HepG2 (cell line): ENCODE data around the gene CHAF1B. TPM values are rescaled to one million over a fixed set of nuclear protein-coding genes. Genes with fewer than 3 reads are reported as not detected.

Source experiments
- ATAC-seq: fragments of 200-7000 bp; cut with Tn5 transposase; 3 replicates; pipeline ENCODE4 v1.9.1; 2020; ENCODE audit warnings: mild to moderate bottlenecking, moderate library complexity
- BruUV-seq: library from RNA; stranded (reverse); fragments of 400-500 nt; replicated peaks from 2 replicates; lab custom pipeline; 2021; lab: Mats Ljungman, UMichigan
- CTCF ChIA-PET: fragments of 300-600 bp; formaldehyde crosslinking; extraction: SDS; loops from one replicate; lab custom pipeline; 2021; ENCODE audit warnings: low total read pairs, inconsistent platforms, low intra/inter-chr PET ratio; lab: Yijun Ruan, JAX
- POLR2A ChIA-PET: fragments of 350-600 bp; sonication (Branson Sonifier 250); formaldehyde crosslinking; loops from one replicate; lab custom pipeline; 2020; ENCODE audit warnings: antibody characterized with exemption, inconsistent platforms; lab: Yijun Ruan, JAX
- DNase-seq: peaks from one replicate; pipeline ENCODE4 v3.0.0-alpha.2; 2015; ENCODE audit warnings: low spot score
- FAIRE-seq: peaks from 3 replicates; lab custom pipeline; 2011; peaks lifted over from hg19 to GRCh38; lab: Jason Lieb, UNC
- H2AFZ ChIP-seq: one replicate; pipeline ENCODE4 v1.6.1; 2011; ENCODE audit warnings: low read length, inconsistent platforms
- H3K27ac ChIP-seq: fragments of 300-600 bp; 3 replicates; pipeline ENCODE4 v1.8.0; 2011; ENCODE audit warnings: mixed run types, mild to moderate bottlenecking, mixed read lengths, low read length, inconsistent platforms; ENCODE audit not compliant: insufficient read depth; ENCODE audit errors: extremely low read length
- H3K27me3 ChIP-seq, 2 experiments: fragments of 200-600 bp in 1 of 2; 2 replicates in 1 of 2; 3 replicates in 1 of 2; pipeline versions ENCODE4 v1.6.0 to v1.8.0; 2011; ENCODE audit warnings: low read length in 2 of 2, mild to moderate bottlenecking in 2 of 2, moderate library complexity in 2 of 2, inconsistent platforms in 1 of 2; ENCODE audit not compliant: insufficient read depth in 2 of 2, control insufficient read depth in 1 of 2
- H3K36me3 ChIP-seq, 2 experiments: fragments of 200-600 bp in 1 of 2; replicated peaks in 1 of 2; 2 replicates in 1 of 2; 3 replicates in 1 of 2; pipeline versions ENCODE4 v1.5.1 to v1.8.0; 2011; ENCODE audit warnings: low read length in 2 of 2, inconsistent platforms in 1 of 2; ENCODE audit not compliant: insufficient read depth in 2 of 2, control insufficient read depth in 1 of 2
- H3K4me1 ChIP-seq: 2 replicates; pipeline ENCODE4 v1.5.1; 2012; ENCODE audit warnings: low read length, inconsistent platforms; ENCODE audit not compliant: insufficient read depth
- H3K4me2 ChIP-seq: 2 replicates; pipeline ENCODE4 v1.6.0; 2011; ENCODE audit warnings: low read depth, low read length, inconsistent platforms
- H3K4me3 ChIP-seq, 3 experiments: fragments of 200-600 bp in 1 of 3; sonication (generic), shearing (Covaris generic) in 1 of 3; replicated peaks in 1 of 3; 2 replicates each; pipeline ENCODE4 v1.5.1; 2011 to 2016; ENCODE audit warnings: low read length in 3 of 3, inconsistent platforms in 2 of 3, low read depth in 2 of 3, mild to moderate bottlenecking in 2 of 3, control low read depth in 1 of 3, mixed read lengths in 1 of 3; ENCODE audit not compliant: insufficient read depth in 1 of 3
- H3K79me2 ChIP-seq: one replicate; pipeline ENCODE4 v1.6.1; 2011; ENCODE audit warnings: low read length, inconsistent platforms; ENCODE audit not compliant: insufficient read depth
- H3K9ac ChIP-seq: 2 replicates; pipeline ENCODE4 v1.6.0; 2011; ENCODE audit warnings: mild to moderate bottlenecking, low read depth, low read length, inconsistent platforms; ENCODE audit not compliant: insufficient read depth
- H3K9me3 ChIP-seq: 2 replicates; pipeline ENCODE4 v1.5.1; 2012; ENCODE audit warnings: mild to moderate bottlenecking, low read length
- H4K20me1 ChIP-seq: 2 replicates; pipeline ENCODE4 v1.6.0; 2011; ENCODE audit warnings: inconsistent platforms, mild to moderate bottlenecking, low read length, moderate library complexity; ENCODE audit not compliant: insufficient read depth
- ADNP ChIP-seq: sonication (generic); formaldehyde crosslinking; IDR thresholded peaks from 2 replicates; pipeline ENCODE4 v1.4.0; 2020; ENCODE audit warnings: missing genetic modification reagents
- HDAC6 ChIP-seq: fragments of 200-600 bp; sonication (generic); IDR thresholded peaks from 2 replicates; pipeline ENCODE4 v1.7.0; 2017; ENCODE audit warnings: mild to moderate bottlenecking, antibody characterized with exemption, low read length, low read depth
- ZNF3 ChIP-seq: IDR thresholded peaks from 2 replicates; pipeline ENCODE4 v1.7.0; 2017; ENCODE audit warnings: inconsistent platforms
- ZNF607 ChIP-seq: sonication (generic); formaldehyde crosslinking; IDR thresholded peaks from 2 replicates; pipeline ENCODE4 v1.5.1; 2020; ENCODE audit warnings: missing genetic modification reagents, mild to moderate bottlenecking, borderline replicate concordance
- WGBS: methylation state at CpG from one replicate; pipeline ENCODE4 v1.1.6; 2017; ENCODE audit warnings: low lambda C conversion rate; 5-methylcytosine and 5-hydroxymethylcytosine counted together
- in situ Hi-C: cut with HindIII; loops from 2 replicates; pipeline ENCODE4 v1.10.0; 2017; ENCODE audit warnings: low pct_unique_long_range_greater_than_20kb; ENCODE audit not compliant: extremely low pct_ligation_motif_present
- intact Hi-C: fragments of 100-400 bp; cut with micrococcal nuclease; formaldehyde crosslinking; loops from one replicate; pipeline ENCODE4 v1.10.0; 2022; ENCODE audit not compliant: unreplicated experiment
- polyA plus RNA-seq, 8 experiments: library from polyadenylated mRNA; depleted of rRNA in 3 of 8; stranded (reverse) in 7 of 8; unstranded in 1 of 8; fragments of >200 nt; fragmentation: Illumina TruSeq in 4 of 8; extraction: Trizol in 4 of 8; gene quantifications; 2 replicates each; pipeline versions ENCODE4 v1.2.1 to v1.2.3, GENCODE V29; 2011 to 2016; ENCODE audit warnings: low read depth in 4 of 8, missing spikeins in 1 of 8, mixed read lengths in 1 of 8; ENCODE audit not compliant: insufficient read depth in 1 of 8
- total RNA-seq, 5 experiments: library from RNA; depleted of rRNA; stranded (reverse); fragments of >200 nt; fragmentation: Illumina TruSeq; extraction: Trizol; gene quantifications; 2 replicates each; pipeline ENCODE4 v1.2.3, GENCODE V29; 2016; ENCODE audit warnings: low read depth in 1 of 5

CHAF1B gene
- total and polyA plus RNA-seq, 2 of the 13 experiments (the other 11 are each of a cell fraction or from before 2014, with no cell fraction given) = 5.1 to 14.1 TPM

- TF ChIP-seq ZNF3 (CRISPR knock-in tag) = no peak
- 70% methylated on average over 6 of the region's 6 CpGs for WGBS
- H3K79me2 ChIP-seq = no peaks in the 10 kb centered on the region
- no peak overlapping the region for H3K9ac ChIP-seq
- no TSS peak for BruUV-seq
- POLR2A ChIA-PET = no interaction called here
- H3K9me3 ChIP-seq = no peaks in the 10 kb centered on the region
- DNase-seq (no peak), FAIRE-seq (no peak), ATAC-seq (no peak)
- in situ Hi-C loops (no loop called here), intact Hi-C loops (no loop called here)
- no peaks in the 10 kb centered on the region for H4K20me1 ChIP-seq
- H3K27ac ChIP-seq = no peak overlapping the region
- no peak overlapping the region for H2AFZ ChIP-seq
- no peak overlapping the region for H3K4me3 ChIP-seq
- CTCF ChIA-PET = no interaction called here
- no peaks in the 10 kb centered on the region for H3K36me3 ChIP-seq
- no peaks in the 10 kb centered on the region for H3K4me1 ChIP-seq
- H3K27me3 ChIP-seq = no peaks in the 10 kb centered on the region
- no peak overlapping the region for H3K4me2 ChIP-seq
Observed at GRCh38 chr21:36441715-36442114, 56.5 kb downstream of the CHAF1B start.

- H2AFZ ChIP-seq = no peak overlapping the region
- FAIRE-seq (no peak), DNase-seq (no peak), ATAC-seq (no peak)
- H3K27ac ChIP-seq = no peak overlapping the region
- no peaks in the 10 kb centered on the region for H3K36me3 ChIP-seq
- POLR2A ChIA-PET = no interaction called here
- no peaks in the 10 kb centered on the region for H4K20me1 ChIP-seq
- H3K9me3 ChIP-seq = no peaks in the 10 kb centered on the region
- H3K27me3 ChIP-seq = no peaks in the 10 kb centered on the region; a peak in 1 of 5 replicates
- no peaks in the 10 kb centered on the region for H3K79me2 ChIP-seq
- no peak overlapping the region for H3K4me3 ChIP-seq
- H3K4me2 ChIP-seq = no peak overlapping the region
- H3K9ac ChIP-seq = no peak overlapping the region
- no peaks in the 10 kb centered on the region for H3K4me1 ChIP-seq
- intact Hi-C loops = no loop called here
- no TSS peak for BruUV-seq
- in situ Hi-C loops = no loop called here
- TF ChIP-seq ZNF607 (CRISPR knock-in tag) (no peak), ADNP (CRISPR knock-in tag) (no peak), HDAC6 (no peak)
- WGBS = 58% methylated on average over 10 of the region's 10 CpGs
- CTCF ChIA-PET = no interaction called here
Observed at GRCh38 chr21:36446301-36446700, 61.1 kb downstream of the CHAF1B start.
